Endothelial cell of umbilical vein (primary cell): ENCODE measurements around the gene ANKRD16. TPM values are rescaled to one million over a fixed set of nuclear protein-coding genes. Genes with fewer than 3 reads are reported as not detected.

Source experiments
- BruUV-seq: library from RNA; stranded (reverse); fragments of 400-500 nt; replicated peaks from 2 replicates; lab custom pipeline; 2021; lab: Mats Ljungman, UMichigan
- CTCF ChIA-PET: fragments of 300-600, 350-600 bp; sonication (Branson Sonifier 250); formaldehyde crosslinking; loops from one replicate; lab custom pipeline; 2021; ENCODE audit warnings: antibody characterized with exemption, inconsistent platforms; lab: Charles Lee
- POLR2A ChIA-PET: fragments of 300-600, 350-600 bp; sonication (Branson Sonifier 250); formaldehyde crosslinking; loops from one replicate; lab custom pipeline; 2021; ENCODE audit warnings: antibody characterized with exemption, inconsistent platforms; lab: Charles Lee
- DNase-seq: peaks from one replicate; pipeline ENCODE4 v3.0.0-alpha.2; 2011; ENCODE audit warnings: low read depth, low spot score
- FAIRE-seq: peaks from 2 replicates; lab custom pipeline; 2011; peaks lifted over from hg19 to GRCh38; lab: Jason Lieb, UNC
- H2AFZ ChIP-seq: 2 replicates; pipeline ENCODE4 v1.6.0; 2012; ENCODE audit warnings: low read depth, low read length, control low read depth, inconsistent platforms
- H3K27ac ChIP-seq: 2 replicates; pipeline ENCODE4 v1.5.1; 2011; ENCODE audit warnings: low read depth, mild to moderate bottlenecking, control low read depth, low read length, moderate library complexity; ENCODE audit not compliant: insufficient read depth
- H3K27me3 ChIP-seq, 2 experiments: 2 replicates each; pipeline versions ENCODE4 v1.6.0 to v1.6.1; 2011; ENCODE audit warnings: low read length in 2 of 2, mixed read lengths in 1 of 2; ENCODE audit not compliant: control insufficient read depth in 2 of 2, insufficient read depth in 2 of 2
- H3K36me3 ChIP-seq, 2 experiments: 2 replicates in 1 of 2; 3 replicates in 1 of 2; pipeline ENCODE4 v1.5.1; 2011; ENCODE audit warnings: low read length in 2 of 2, mild to moderate bottlenecking in 1 of 2, moderate library complexity in 1 of 2; ENCODE audit not compliant: control insufficient read depth in 2 of 2, insufficient read depth in 2 of 2; ENCODE audit errors: extremely low read depth in 1 of 2
- H3K4me1 ChIP-seq: 3 replicates; pipeline ENCODE4 v1.5.1; 2011; ENCODE audit warnings: mild to moderate bottlenecking, low read length; ENCODE audit not compliant: control insufficient read depth, insufficient read depth; ENCODE audit errors: extremely low read depth
- H3K4me2 ChIP-seq: 2 replicates; pipeline ENCODE4 v1.6.1; 2011; ENCODE audit warnings: low read length, control low read depth, mixed read lengths; ENCODE audit not compliant: insufficient read depth
- H3K4me3 ChIP-seq, 3 experiments: fragments of 200-600 bp in 1 of 3; sonication (generic), shearing (Covaris generic) in 1 of 3; replicated peaks in 1 of 3; 2 replicates each; pipeline ENCODE4 v1.5.1; 2011 to 2016; ENCODE audit warnings: control low read depth in 3 of 3, low read length in 3 of 3, mild to moderate bottlenecking in 2 of 3, inconsistent platforms in 1 of 3, low read depth in 1 of 3, moderate library complexity in 1 of 3; ENCODE audit not compliant: insufficient read depth in 1 of 3
- H3K79me2 ChIP-seq: 2 replicates; pipeline ENCODE4 v1.6.0; 2012; ENCODE audit warnings: low read length, inconsistent platforms; ENCODE audit not compliant: control insufficient read depth, insufficient read depth
- H3K9ac ChIP-seq: replicated peaks from 2 replicates; pipeline ENCODE3; 2011; ENCODE audit warnings: low read length, control low read depth; ENCODE audit not compliant: insufficient read depth; ENCODE audit errors: extremely low read depth
- H3K9me1 ChIP-seq: replicated peaks from 3 replicates; pipeline ENCODE4 v1.6.0; 2011; ENCODE audit warnings: mild to moderate bottlenecking, low read length; ENCODE audit not compliant: control insufficient read depth, insufficient read depth; ENCODE audit errors: extremely low read depth
- H3K9me3 ChIP-seq: replicated peaks from 2 replicates; pipeline ENCODE4 v1.5.1; 2012; ENCODE audit warnings: low read length, inconsistent platforms; ENCODE audit not compliant: control insufficient read depth, insufficient read depth
- H4K20me1 ChIP-seq: replicated peaks from 2 replicates; pipeline ENCODE3; 2011; ENCODE audit warnings: mild to moderate bottlenecking, low read length; ENCODE audit not compliant: control insufficient read depth, insufficient read depth; ENCODE audit errors: extremely low read depth
- CTCF ChIP-seq, 2 donors: IDR thresholded peaks; 1 replicate in 1 of 2; 2 replicates in 1 of 2; pipeline ENCODE4 v1.5.1; 2011; ENCODE audit warnings: low read length in 2 of 2, mild to moderate bottlenecking in 2 of 2, moderate library complexity in 2 of 2, control low read depth in 1 of 2, inconsistent platforms in 1 of 2, low read depth in 1 of 2; ENCODE audit not compliant: insufficient read depth in 1 of 2; ENCODE audit errors: extremely low read depth in 1 of 2
- EZH2 ChIP-seq: IDR thresholded peaks from 2 replicates; pipeline ENCODE4 v1.6.1; 2012; ENCODE audit warnings: borderline replicate concordance, low read depth, mild to moderate bottlenecking, moderate library complexity, low read length, inconsistent platforms; ENCODE audit not compliant: severe bottlenecking
- FOS ChIP-seq: IDR thresholded peaks from 2 replicates; pipeline ENCODE4 v1.6.1; 2011; ENCODE audit warnings: mild to moderate bottlenecking, low read length, moderate library complexity, borderline replicate concordance; ENCODE audit not compliant: insufficient read depth
- JUN ChIP-seq: IDR thresholded peaks from 2 replicates; pipeline ENCODE4 v1.6.1; 2011; ENCODE audit warnings: borderline replicate concordance, low read depth; ENCODE audit not compliant: insufficient read length, insufficient read depth
- MYC ChIP-seq: IDR thresholded peaks from one replicate; pipeline ENCODE4 v1.6.1; 2011; ENCODE audit warnings: mild to moderate bottlenecking, low read depth, low read length
- POLR2A ChIP-seq: IDR thresholded peaks from 2 replicates; pipeline ENCODE4 v1.6.1; 2012; ENCODE audit warnings: low read depth, mild to moderate bottlenecking, control low read depth, low read length
- POLR2AphosphoS5 ChIP-seq: IDR thresholded peaks from 2 replicates; pipeline ENCODE4 v1.6.1; 2012; ENCODE audit warnings: low read depth, mild to moderate bottlenecking, control low read depth, low read length, moderate library complexity; ENCODE audit not compliant: insufficient read depth
- dilution Hi-C: fragments of 300-500 bp; cut with MboI; formaldehyde crosslinking; loops from one replicate; pipeline ENCODE4 v1.15.0; 2019; ENCODE audit warnings: low sequenced_read_pairs; ENCODE audit not compliant: extremely low pct_ligation_motif_present
- intact Hi-C: fragments of 100-400 bp; cut with micrococcal nuclease; formaldehyde crosslinking; loops from one replicate; pipeline ENCODE4 v1.10.0; 2022
- polyA plus RNA-seq, 4 experiments: library from polyadenylated mRNA; depleted of rRNA in 3 of 4; stranded (reverse) in 3 of 4; unstranded in 1 of 4; fragments of >200 nt; gene quantifications; 2 replicates each; pipeline versions ENCODE4 v1.2.1 to v1.2.3, GENCODE V29; 2011 to 2012; ENCODE audit warnings: missing spikeins in 1 of 4
- total RNA-seq: library from RNA; stranded (reverse); gene quantifications from 2 replicates; pipeline ENCODE4 v1.2.3, GENCODE V29; 2021

Gene ANKRD16
- total and polyA plus RNA-seq, 2 donors (not counting 3 experiments of a cell fraction or from before 2014, with no cell fraction given), result 6.9 to 8.0 TPM

DNA sequence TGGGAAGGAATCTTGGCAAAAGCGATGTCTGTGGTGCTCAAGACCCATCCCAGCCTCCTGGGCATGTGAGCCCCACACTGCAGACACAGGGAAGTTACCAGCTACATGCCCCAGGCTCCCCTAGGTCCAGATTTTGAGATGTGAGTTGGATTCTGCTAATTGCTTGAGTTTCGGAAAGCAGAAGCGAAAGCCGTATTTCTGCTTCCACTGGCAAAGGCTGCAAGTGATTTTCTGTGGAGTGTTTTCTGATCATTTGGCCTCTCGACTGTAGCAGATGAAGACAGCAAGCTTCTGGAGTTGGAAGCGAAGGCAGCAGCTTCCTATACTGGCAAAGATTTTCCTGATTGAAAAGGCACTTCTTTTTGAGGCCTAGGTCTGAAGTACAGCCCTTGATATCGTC is 29.6 kb downstream of the ANKRD16 start:
- no peak overlapping the region for H3K4me2 ChIP-seq
- H3K9ac ChIP-seq, result no peak overlapping the region
- FAIRE-seq, result no peak
- dilution Hi-C loops, result no loop called here
- H3K9me1 ChIP-seq, result no peaks in the 10 kb centered on the region
- no peaks in the 10 kb centered on the region for H3K27me3 ChIP-seq
- no peaks in the 10 kb centered on the region for H3K79me2 ChIP-seq
- no peak overlapping the region for H3K4me3 ChIP-seq
- ChIA-PET POLR2A (no interaction called here), CTCF (interaction anchor here (0.9 kb wide), 1 partner anchor 14 kb away, joined by 3 read pairs; no protein-coding TSS in a partner anchor)
- TF ChIP-seq MYC (no peak), POLR2AphosphoS5 (no peak), JUN (no peak), CTCF (IDR thresholded peaks at IDR 0.05; ENCODE audit: extremely low read depth in 1 of 2, insufficient read depth in 1 of 2, low read depth in 1 of 2, low read length in 2 of 2) (no peak), EZH2 (no peak), POLR2A (no peak)
- H3K4me1 ChIP-seq, result peaks cover 8% of the 10 kb centered on the region
- BruUV-seq, result no TSS peak
- no peaks in the 10 kb centered on the region for H4K20me1 ChIP-seq
- intact Hi-C loops, result no loop called here
- H3K9me3 ChIP-seq, result no peaks in the 10 kb centered on the region
- no peak overlapping the region for H2AFZ ChIP-seq
- H3K27ac ChIP-seq, result no peak overlapping the region
- H3K36me3 ChIP-seq, result no peaks in the 10 kb centered on the region
- no peak for DNase-seq

DNA sequence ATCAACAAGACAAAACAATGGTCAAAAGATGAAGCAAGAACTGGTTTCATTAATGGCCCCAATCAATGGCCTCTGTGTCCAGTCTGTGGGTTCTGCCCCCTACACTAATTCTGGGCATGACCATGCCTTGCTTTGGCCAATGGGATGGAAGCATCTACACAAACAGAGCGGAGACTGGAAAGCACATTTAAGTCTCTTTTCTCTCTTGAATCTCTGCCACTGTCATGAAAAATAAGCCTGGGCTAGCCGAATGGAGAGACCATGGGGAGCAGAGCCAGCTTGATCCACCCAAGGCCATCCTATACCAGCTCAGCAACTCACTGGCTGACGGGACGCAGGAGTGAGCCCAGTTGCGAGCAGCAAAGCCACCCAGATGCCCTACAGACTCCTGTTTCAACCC is 30.9 kb downstream of the ANKRD16 start:
- no peaks in the 10 kb centered on the region for H3K27me3 ChIP-seq
- no peak overlapping the region for H3K27ac ChIP-seq
- H3K4me1 ChIP-seq, result peaks cover 8% of the 10 kb centered on the region
- DNase-seq (no peak), FAIRE-seq (no peak)
- H3K9ac ChIP-seq, result no peak overlapping the region
- H3K9me1 ChIP-seq, result no peaks in the 10 kb centered on the region
- no peaks in the 10 kb centered on the region for H4K20me1 ChIP-seq
- H3K79me2 ChIP-seq, result no peaks in the 10 kb centered on the region
- dilution Hi-C loops, result no loop called here
- H3K4me3 ChIP-seq, result no peak overlapping the region
- no peaks in the 10 kb centered on the region for H3K36me3 ChIP-seq
- H3K9me3 ChIP-seq, result no peaks in the 10 kb centered on the region
- no peak overlapping the region for H2AFZ ChIP-seq
- POLR2A ChIA-PET, result no interaction called here
- TF ChIP-seq FOS, result no peak
- no peak for TF ChIP-seq CTCF (IDR thresholded peaks at IDR 0.05; ENCODE audit: extremely low read depth in 1 of 2, insufficient read depth in 1 of 2, low read depth in 1 of 2, low read length in 2 of 2)
- TF ChIP-seq MYC, result no peak
- no peak for TF ChIP-seq POLR2AphosphoS5
- no peak for TF ChIP-seq POLR2A
- H3K4me2 ChIP-seq, result no peak overlapping the region
- no TSS peak for BruUV-seq
- intact Hi-C loops, result no loop called here
- CTCF ChIA-PET, result interaction anchor here (1.1 to 1.6 kb wide), 2 partner anchors 15 to 19 kb away, joined by 3 to 4 read pairs; no protein-coding TSS in a partner anchor
